Retinal pigment epithelial cell (primary cell): ENCODE data around the gene NPDC1.

ENCODE experiments used
- DNase-seq: peaks from one replicate; pipeline ENCODE4 v3.0.0-alpha.2; 2010; ENCODE audit warnings: low read depth
- H3K4me3 ChIP-seq: 2 replicates; pipeline ENCODE4 v1.5.1; 2011; ENCODE audit warnings: mild to moderate bottlenecking, low read length, control low read depth, moderate library complexity
- TF ChIP-seq, protein P1 (sequence below): conservative IDR thresholded peaks from 2 replicates; pipeline ENCODE4 v1.5.1; 2011; ENCODE audit warnings: low read depth, low read length, control low read depth, inconsistent platforms

NPDC1 gene

DNA sequence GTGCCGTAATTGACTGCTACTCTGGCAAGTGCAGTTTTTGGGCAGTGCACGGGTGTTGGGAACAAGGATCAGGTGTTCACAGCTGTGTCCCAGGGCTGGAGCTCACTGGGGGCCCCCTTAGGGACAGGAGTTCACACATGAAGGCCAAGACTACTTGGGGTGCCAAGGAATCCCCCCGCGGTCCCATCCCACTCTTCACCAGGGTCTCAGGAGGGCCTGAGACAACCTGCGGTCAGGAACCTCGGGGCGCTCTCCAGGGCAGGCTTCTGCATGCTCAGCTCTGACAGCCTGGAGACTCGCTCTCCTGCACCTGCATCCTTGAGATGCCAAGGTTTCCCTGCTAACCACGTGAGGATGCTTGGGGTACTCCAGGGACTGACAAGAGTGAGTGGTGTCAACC lies 38.5 kb upstream of the NPDC1 start:
- no peak for DNase-seq
- H3K4me3 ChIP-seq, result no peak overlapping the region
- TF ChIP-seq, protein P1, sequence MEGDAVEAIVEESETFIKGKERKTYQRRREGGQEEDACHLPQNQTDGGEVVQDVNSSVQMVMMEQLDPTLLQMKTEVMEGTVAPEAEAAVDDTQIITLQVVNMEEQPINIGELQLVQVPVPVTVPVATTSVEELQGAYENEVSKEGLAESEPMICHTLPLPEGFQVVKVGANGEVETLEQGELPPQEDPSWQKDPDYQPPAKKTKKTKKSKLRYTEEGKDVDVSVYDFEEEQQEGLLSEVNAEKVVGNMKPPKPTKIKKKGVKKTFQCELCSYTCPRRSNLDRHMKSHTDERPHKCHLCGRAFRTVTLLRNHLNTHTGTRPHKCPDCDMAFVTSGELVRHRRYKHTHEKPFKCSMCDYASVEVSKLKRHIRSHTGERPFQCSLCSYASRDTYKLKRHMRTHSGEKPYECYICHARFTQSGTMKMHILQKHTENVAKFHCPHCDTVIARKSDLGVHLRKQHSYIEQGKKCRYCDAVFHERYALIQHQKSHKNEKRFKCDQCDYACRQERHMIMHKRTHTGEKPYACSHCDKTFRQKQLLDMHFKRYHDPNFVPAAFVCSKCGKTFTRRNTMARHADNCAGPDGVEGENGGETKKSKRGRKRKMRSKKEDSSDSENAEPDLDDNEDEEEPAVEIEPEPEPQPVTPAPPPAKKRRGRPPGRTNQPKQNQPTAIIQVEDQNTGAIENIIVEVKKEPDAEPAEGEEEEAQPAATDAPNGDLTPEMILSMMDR, result no peak

DNA sequence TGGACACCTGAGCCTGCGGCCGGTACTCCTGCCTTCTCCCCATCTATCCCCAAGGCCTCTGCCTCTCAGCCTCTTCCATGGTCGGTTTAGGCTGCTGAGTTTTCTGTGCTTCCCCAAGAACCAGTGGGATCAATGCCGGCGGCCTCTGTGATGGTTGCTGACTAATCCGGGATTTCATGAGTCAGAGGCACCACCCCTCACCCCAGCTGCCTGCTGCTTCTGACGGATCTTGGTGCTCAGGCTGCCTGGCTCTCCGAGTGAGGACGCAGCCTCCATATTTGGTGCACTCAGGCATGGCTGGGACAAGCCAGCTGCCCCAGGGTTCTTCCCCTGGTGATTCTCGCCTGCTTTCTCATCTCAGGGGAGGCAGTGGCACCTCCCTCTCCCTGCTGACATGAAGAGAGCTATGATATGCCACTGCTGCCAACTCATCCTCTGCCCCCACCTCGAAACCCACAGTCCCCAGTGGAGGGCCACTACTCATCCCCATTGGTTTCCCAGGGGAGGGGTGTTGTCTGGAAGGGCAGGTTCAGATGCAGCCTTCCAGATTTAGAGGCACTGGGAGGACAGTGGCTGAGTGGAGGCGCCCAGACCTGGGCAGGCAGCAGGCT lies 37.5 kb upstream of the NPDC1 start:
- DNase-seq, result peak; percentile 92
- H3K4me3 ChIP-seq, result no peak overlapping the region
- TF ChIP-seq, protein P1, result no peak

DNA sequence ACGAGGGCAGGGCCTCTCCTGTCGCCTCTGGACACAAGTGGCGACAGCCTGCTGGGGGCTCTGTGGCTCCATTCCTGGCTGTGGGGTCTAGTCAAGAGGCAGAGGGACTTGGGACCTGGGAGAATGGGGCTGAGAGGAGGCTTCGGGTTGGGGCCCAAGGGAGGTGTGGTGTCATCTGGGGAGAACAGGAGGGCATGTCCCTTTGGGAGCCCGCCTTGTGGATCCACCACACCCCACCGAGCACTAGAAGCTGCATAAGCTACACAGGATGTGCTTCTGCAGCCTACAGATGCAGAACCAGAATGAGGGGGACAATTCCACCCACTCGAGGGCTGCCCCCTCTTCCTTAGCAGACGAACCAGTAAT lies 36.9 kb upstream of the NPDC1 start:
- no peak overlapping the region for H3K4me3 ChIP-seq
- TF ChIP-seq, protein P1, result no peak
- no peak for DNase-seq

DNA sequence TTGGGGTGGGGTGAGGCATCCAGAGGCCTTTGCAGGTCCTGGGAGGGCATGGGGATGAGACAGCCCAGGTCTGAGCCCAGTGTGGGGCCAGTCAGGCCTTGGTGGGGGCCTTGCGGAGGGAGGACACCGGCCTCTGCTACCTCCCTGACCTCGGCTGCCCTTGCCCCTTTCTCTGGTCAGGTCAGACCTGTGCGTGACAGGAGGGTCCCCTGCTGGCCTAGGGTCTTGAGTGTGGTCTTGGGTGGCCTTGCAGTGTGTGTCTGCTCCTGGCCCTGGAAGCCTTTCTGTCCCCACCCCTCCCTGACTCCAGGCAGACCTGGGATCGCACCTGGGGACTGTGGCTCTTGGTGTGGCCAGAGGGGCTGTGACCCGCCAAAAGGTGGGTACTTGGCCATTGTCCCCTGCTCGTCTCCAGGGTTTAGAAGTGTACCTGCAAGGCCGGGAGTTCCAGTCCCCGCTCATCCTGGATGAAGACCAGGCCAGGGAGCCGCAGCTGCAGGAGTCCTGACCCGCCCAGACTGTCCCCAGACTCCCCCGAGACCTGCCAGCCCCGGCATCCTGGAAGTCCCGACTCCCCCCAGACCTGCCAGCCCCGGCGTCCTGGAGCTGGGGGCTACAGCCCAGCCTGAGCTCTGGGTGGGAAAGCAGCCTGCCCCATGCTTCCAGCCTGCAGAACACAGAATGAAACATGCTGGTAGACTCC lies 36.4 kb upstream of the NPDC1 start:
- TF ChIP-seq, protein P1, result no peak
- DNase-seq, result no peak
- H3K4me3 ChIP-seq, result no peak overlapping the region

DNA sequence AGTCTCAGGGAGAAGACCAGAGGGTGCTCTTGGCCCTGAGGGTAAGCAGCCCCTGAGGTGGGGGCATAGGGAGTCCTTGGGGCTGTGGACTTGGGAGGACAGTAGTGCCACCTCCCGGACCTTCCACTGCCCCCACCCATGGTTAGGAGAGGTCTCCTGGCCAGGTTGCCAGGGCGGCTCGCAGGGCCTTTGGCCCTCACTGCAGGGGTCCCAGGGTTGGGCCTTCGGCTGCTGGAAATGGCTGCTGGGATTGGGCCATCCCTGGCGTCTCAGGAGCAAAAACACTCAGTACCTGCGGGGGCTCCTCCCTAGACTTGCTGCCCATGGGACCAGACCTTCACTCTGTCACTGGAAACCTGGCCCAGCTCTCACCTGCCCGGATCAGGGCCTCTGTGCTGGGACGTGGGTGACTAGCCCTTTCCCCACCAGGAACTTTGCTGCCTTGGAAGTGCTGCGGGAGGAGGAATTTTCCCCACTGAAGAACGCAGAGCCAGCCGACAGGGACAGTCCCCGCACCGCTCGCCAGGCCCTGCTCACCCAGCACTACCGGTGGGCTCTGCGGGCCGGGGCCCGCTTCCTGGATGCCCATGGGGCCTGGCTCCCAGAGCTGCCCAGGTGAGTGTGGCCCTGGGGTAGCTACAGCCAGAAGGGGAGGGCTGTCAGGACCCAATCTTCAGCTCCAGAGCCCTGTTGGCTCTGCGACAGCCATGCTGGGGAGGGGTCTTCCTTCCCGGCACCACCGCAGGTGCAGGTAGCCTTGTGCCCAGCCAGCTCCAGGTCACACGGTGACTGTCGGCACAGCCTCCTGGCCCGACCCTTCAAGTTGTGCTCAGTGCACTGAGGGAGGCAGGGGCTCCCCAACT lies 34.5 kb upstream of the NPDC1 start:
- no peak for DNase-seq
- TF ChIP-seq, protein P1, result no peak
- H3K4me3 ChIP-seq, result no peak overlapping the region

DNA sequence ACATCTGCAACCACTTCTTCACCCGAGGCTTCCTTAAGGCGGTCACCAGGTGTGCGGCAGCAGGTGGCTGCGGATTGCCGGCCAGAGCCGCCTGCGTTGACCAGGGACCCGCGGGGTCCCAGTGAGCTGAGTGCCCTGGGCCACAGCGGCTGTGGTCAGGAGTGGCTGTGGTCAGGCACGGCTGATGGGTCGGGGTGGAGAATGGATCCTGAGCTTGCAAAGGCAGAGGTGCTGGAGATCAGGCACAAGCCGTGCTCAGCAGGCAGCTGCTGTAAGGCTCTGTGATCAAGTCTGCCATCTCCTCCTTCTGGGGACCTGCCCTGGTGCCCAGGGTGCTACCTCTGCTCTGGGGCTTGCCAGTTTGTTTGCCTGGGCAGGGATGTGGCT lies 33.4 kb upstream of the NPDC1 start:
- DNase-seq, result no peak
- no peak overlapping the region for H3K4me3 ChIP-seq
- TF ChIP-seq, protein P1, result no peak
